WTC11 (cell line): ENCODE measurements around the gene ABTB2. TPM values are rescaled to one million over a fixed set of nuclear protein-coding genes. Genes with fewer than 3 reads are reported as not detected.

Source experiments
- ATAC-seq: fragments of 200-7000 bp; cut with Tn5 transposase; 2 replicates; pipeline ENCODE4 v1.10.0; 2021; ENCODE audit warnings: mild to moderate bottlenecking, moderate library complexity
- CTCF ChIA-PET: fragments of 300-600 bp; sonication (Branson Sonifier 250); formaldehyde crosslinking; loops from one replicate; lab custom pipeline; 2021; ENCODE audit warnings: antibody characterized with exemption; lab: Charles Lee
- POLR2A ChIA-PET: fragments of 350-600 bp; sonication (Branson Sonifier 250); formaldehyde crosslinking; loops from one replicate; lab custom pipeline; 2021; ENCODE audit warnings: antibody characterized with exemption; lab: Charles Lee
- DNase-seq: peaks from one replicate; pipeline ENCODE4 v3.0.0; 2021; ENCODE audit warnings: low spot score
- H3K27ac Mint-ChIP-seq: 2 replicates; pipeline ENCODE4 v1.8.0; 2021; ENCODE audit warnings: mixed read lengths
- H3K27me3 Mint-ChIP-seq: 2 replicates; pipeline ENCODE4 v1.8.0; 2021; ENCODE audit warnings: low read depth, mild to moderate bottlenecking, moderate library complexity, mixed read lengths
- H3K36me3 Mint-ChIP-seq: 2 replicates; pipeline ENCODE4 v1.8.0; 2021; ENCODE audit warnings: mixed read lengths
- H3K4me1 Mint-ChIP-seq: 2 replicates; pipeline ENCODE4 v1.8.0; 2022; ENCODE audit warnings: mixed read lengths
- H3K4me3 Mint-ChIP-seq: 2 replicates; pipeline ENCODE4 v1.8.0; 2021; ENCODE audit warnings: mild to moderate bottlenecking, moderate library complexity, mixed read lengths
- H3K9me3 Mint-ChIP-seq: 2 replicates; pipeline ENCODE4 v1.8.0; 2021; ENCODE audit warnings: mixed read lengths
- CBFB ChIP-seq: sonication (generic); formaldehyde crosslinking; IDR thresholded peaks from 2 replicates; pipeline ENCODE4 v1.8.1; 2022; ENCODE audit warnings: mild to moderate bottlenecking, low read depth, missing genetic modification reagents
- CREB1 ChIP-seq: sonication (generic); formaldehyde crosslinking; IDR thresholded peaks from 2 replicates; pipeline ENCODE4 v1.8.0; 2023; ENCODE audit warnings: mild to moderate bottlenecking, missing genetic modification reagents
- ELF4 ChIP-seq: sonication (generic); formaldehyde crosslinking; IDR thresholded peaks from 2 replicates; pipeline ENCODE4 v1.8.1; 2022; ENCODE audit warnings: low read depth, mild to moderate bottlenecking, moderate library complexity, missing genetic modification reagents
- ETV6 ChIP-seq: sonication (generic); formaldehyde crosslinking; IDR thresholded peaks from 2 replicates; pipeline ENCODE4 v1.8.1; 2022; ENCODE audit warnings: mild to moderate bottlenecking, missing genetic modification reagents
- NFE2L1 ChIP-seq: sonication (generic); formaldehyde crosslinking; IDR thresholded peaks from 2 replicates; pipeline ENCODE4 v1.8.1; 2023; ENCODE audit warnings: missing genetic modification reagents
- PRRX2 ChIP-seq: fragments of 250-450 bp; sonication (Bioruptor Pico); IDR thresholded peaks from 2 replicates; pipeline ENCODE4 v1.8.0; 2021; ENCODE audit warnings: mild to moderate bottlenecking
- SMAD4 ChIP-seq: sonication (generic); formaldehyde crosslinking; IDR thresholded peaks from 2 replicates; pipeline ENCODE4 v1.8.0; 2022; ENCODE audit warnings: mild to moderate bottlenecking, missing genetic modification reagents
- SOX15 ChIP-seq: fragments of 250-450 bp; sonication (Bioruptor Pico); IDR thresholded peaks from 2 replicates; pipeline ENCODE4 v1.9.0; 2021; ENCODE audit warnings: mild to moderate bottlenecking
- TEAD1 ChIP-seq: sonication (generic); formaldehyde crosslinking; IDR thresholded peaks from 2 replicates; pipeline ENCODE4 v1.8.0; 2022; ENCODE audit warnings: mild to moderate bottlenecking, missing genetic modification reagents
- total RNA-seq: library from RNA; stranded (reverse); gene quantifications from 3 replicates; pipeline ENCODE4 v1.2.3, GENCODE V29; 2021
- TF ChIP-seq, protein P1 (sequence below): sonication (generic); formaldehyde crosslinking; IDR thresholded peaks from 2 replicates; pipeline ENCODE4 v1.8.0; 2022; ENCODE audit warnings: mild to moderate bottlenecking, missing genetic modification reagents
- TF ChIP-seq, protein P2 (sequence below): sonication (generic); formaldehyde crosslinking; IDR thresholded peaks from 2 replicates; pipeline ENCODE4 v1.8.1; 2023; ENCODE audit warnings: mild to moderate bottlenecking, moderate library complexity, missing genetic modification reagents
- TF ChIP-seq, protein P3 (sequence below): fragments of 250-450 bp; sonication (Bioruptor Pico); IDR thresholded peaks from 2 replicates; pipeline ENCODE4 v1.9.0; 2021; ENCODE audit warnings: moderate library complexity, mild to moderate bottlenecking, inconsistent platforms, borderline replicate concordance
- TF ChIP-seq, protein P4 (sequence below): sonication (generic); formaldehyde crosslinking; IDR thresholded peaks from 2 replicates; pipeline ENCODE4 v1.8.0; 2022; ENCODE audit warnings: mild to moderate bottlenecking, missing genetic modification reagents
- TF ChIP-seq, protein P5 (sequence below): sonication (generic); formaldehyde crosslinking; IDR thresholded peaks from 2 replicates; pipeline ENCODE4 v1.8.1; 2023; ENCODE audit warnings: mild to moderate bottlenecking, missing genetic modification reagents
- TF ChIP-seq, protein P6 (sequence below): fragments of 200-600 bp; IDR thresholded peaks from 2 replicates; pipeline ENCODE4 v1.8.0; 2022; ENCODE audit warnings: antibody characterized with exemption
- TF ChIP-seq, protein P7 (sequence below): sonication (generic); formaldehyde crosslinking; conservative IDR thresholded peaks from 2 replicates; pipeline ENCODE4 v1.8.1; 2022; ENCODE audit warnings: mild to moderate bottlenecking, missing genetic modification reagents
- TF ChIP-seq, protein P8 (sequence below): sonication (generic); formaldehyde crosslinking; IDR thresholded peaks from 2 replicates; pipeline ENCODE4 v1.8.1; 2023; ENCODE audit warnings: mild to moderate bottlenecking, missing genetic modification reagents
- TF ChIP-seq, protein P9 (sequence below): fragments of 250-450 bp; sonication (Bioruptor Pico); IDR thresholded peaks from 2 replicates; pipeline ENCODE4 v1.8.0; 2021; ENCODE audit warnings: mild to moderate bottlenecking

Gene ABTB2
- total RNA-seq, 1 experiment from 2014 or later, result 12.8 TPM

DNA sequence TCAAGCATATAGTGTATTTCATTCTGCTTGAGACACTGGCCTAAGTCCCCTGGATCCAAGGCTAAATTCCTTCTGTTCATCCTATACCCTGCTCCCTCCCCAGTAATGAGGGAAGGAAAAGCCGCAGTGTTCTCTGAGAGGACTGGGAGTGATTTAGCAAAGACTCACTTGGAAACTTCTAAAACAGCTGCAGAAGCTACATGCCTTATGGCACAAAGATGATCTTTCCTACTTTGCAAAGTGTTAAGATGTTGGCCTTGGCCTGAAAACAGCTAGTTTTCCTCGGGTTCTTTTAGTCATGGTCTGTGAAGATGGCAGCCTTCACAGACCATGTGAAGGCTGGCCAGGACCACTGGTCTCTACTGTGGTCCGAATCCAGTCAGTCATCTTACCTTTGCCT is 65.7 kb downstream of the ABTB2 start:
- no peak overlapping the region for H3K4me3 Mint-ChIP-seq
- peaks cover 2% of the 10 kb centered on the region; the same call in 1 of the 2 replicates for H3K4me1 Mint-ChIP-seq
- H3K36me3 Mint-ChIP-seq, result no peaks in the 10 kb centered on the region
- H3K27ac Mint-ChIP-seq, result no peak overlapping the region
- CTCF ChIA-PET, result no interaction called here
- no peak for ATAC-seq
- TF ChIP-seq, protein P1, sequence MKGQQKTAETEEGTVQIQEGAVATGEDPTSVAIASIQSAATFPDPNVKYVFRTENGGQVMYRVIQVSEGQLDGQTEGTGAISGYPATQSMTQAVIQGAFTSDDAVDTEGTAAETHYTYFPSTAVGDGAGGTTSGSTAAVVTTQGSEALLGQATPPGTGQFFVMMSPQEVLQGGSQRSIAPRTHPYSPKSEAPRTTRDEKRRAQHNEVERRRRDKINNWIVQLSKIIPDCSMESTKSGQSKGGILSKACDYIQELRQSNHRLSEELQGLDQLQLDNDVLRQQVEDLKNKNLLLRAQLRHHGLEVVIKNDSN, result no peak
- TF ChIP-seq, protein P2, sequence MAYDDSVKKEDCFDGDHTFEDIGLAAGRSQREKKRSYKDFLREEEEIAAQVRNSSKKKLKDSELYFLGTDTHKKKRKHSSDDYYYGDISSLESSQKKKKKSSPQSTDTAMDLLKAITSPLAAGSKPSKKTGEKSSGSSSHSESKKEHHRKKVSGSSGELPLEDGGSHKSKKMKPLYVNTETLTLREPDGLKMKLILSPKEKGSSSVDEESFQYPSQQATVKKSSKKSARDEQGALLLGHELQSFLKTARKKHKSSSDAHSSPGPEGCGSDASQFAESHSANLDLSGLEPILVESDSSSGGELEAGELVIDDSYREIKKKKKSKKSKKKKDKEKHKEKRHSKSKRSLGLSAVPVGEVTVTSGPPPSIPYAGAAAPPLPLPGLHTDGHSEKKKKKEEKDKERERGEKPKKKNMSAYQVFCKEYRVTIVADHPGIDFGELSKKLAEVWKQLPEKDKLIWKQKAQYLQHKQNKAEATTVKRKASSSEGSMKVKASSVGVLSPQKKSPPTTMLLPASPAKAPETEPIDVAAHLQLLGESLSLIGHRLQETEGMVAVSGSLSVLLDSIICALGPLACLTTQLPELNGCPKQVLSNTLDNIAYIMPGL (CRISPR knock-in tag), result no peak
- TF ChIP-seq, protein P3, sequence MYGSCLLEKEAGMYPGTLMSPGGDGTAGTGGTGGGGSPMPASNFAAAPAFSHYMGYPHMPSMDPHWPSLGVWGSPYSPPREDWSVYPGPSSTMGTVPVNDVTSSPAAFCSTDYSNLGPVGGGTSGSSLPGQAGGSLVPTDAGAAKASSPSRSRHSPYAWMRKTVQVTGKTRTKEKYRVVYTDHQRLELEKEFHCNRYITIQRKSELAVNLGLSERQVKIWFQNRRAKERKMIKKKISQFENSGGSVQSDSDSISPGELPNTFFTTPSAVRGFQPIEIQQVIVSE (CRISPR knock-in tag), result no peak
- TF ChIP-seq TEAD1 (CRISPR knock-in tag) (no peak), PRRX2 (CRISPR knock-in tag) (no peak), ELF4 (CRISPR knock-in tag) (no peak), SOX15 (no peak)
- TF ChIP-seq, protein P4, sequence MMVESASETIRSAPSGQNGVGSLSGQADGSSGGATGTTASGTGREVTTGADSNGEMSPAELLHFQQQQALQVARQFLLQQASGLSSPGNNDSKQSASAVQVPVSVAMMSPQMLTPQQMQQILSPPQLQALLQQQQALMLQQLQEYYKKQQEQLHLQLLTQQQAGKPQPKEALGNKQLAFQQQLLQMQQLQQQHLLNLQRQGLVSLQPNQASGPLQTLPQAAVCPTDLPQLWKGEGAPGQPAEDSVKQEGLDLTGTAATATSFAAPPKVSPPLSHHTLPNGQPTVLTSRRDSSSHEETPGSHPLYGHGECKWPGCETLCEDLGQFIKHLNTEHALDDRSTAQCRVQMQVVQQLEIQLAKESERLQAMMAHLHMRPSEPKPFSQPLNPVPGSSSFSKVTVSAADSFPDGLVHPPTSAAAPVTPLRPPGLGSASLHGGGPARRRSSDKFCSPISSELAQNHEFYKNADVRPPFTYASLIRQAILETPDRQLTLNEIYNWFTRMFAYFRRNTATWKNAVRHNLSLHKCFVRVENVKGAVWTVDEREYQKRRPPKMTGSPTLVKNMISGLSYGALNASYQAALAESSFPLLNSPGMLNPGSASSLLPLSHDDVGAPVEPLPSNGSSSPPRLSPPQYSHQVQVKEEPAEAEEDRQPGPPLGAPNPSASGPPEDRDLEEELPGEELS (CRISPR knock-in tag), result no peak
- TF ChIP-seq, protein P5, sequence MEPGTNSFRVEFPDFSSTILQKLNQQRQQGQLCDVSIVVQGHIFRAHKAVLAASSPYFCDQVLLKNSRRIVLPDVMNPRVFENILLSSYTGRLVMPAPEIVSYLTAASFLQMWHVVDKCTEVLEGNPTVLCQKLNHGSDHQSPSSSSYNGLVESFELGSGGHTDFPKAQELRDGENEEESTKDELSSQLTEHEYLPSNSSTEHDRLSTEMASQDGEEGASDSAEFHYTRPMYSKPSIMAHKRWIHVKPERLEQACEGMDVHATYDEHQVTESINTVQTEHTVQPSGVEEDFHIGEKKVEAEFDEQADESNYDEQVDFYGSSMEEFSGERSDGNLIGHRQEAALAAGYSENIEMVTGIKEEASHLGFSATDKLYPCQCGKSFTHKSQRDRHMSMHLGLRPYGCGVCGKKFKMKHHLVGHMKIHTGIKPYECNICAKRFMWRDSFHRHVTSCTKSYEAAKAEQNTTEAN, result no peak
- TF ChIP-seq, protein P6, sequence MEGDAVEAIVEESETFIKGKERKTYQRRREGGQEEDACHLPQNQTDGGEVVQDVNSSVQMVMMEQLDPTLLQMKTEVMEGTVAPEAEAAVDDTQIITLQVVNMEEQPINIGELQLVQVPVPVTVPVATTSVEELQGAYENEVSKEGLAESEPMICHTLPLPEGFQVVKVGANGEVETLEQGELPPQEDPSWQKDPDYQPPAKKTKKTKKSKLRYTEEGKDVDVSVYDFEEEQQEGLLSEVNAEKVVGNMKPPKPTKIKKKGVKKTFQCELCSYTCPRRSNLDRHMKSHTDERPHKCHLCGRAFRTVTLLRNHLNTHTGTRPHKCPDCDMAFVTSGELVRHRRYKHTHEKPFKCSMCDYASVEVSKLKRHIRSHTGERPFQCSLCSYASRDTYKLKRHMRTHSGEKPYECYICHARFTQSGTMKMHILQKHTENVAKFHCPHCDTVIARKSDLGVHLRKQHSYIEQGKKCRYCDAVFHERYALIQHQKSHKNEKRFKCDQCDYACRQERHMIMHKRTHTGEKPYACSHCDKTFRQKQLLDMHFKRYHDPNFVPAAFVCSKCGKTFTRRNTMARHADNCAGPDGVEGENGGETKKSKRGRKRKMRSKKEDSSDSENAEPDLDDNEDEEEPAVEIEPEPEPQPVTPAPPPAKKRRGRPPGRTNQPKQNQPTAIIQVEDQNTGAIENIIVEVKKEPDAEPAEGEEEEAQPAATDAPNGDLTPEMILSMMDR, result no peak
- TF ChIP-seq, protein P7, sequence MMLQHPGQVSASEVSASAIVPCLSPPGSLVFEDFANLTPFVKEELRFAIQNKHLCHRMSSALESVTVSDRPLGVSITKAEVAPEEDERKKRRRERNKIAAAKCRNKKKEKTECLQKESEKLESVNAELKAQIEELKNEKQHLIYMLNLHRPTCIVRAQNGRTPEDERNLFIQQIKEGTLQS (CRISPR knock-in tag), result no peak
- TF ChIP-seq, all 79 proteins: peak for 0
- Mint-ChIP-seq H3K27me3 (no peaks in the 10 kb centered on the region), H3K9me3 (no peaks in the 10 kb centered on the region)
- DNase-seq, result no peak
- POLR2A ChIA-PET, result no interaction called here

DNA sequence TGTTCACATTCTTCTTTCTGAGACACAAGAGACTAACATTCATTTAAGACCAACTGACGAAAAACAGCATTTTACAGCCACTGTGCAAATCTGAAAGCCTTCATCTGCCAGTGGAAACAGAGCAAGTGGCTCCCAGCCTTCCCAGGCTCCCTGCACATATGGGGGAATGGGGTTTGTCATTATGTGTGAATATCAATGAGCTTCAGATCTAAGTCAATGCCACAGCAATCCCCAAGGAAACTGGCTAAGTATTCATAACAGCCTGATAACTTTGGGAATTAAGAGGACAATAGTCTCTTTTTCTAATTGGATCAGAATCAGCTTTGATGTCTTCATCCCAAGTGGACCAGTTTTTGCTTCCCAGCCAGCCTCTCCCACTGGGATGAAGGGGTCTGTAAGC is 66.9 kb downstream of the ABTB2 start:
- no peak for ATAC-seq
- Mint-ChIP-seq H3K27ac (no peak overlapping the region), H3K36me3 (no peaks in the 10 kb centered on the region), H3K4me3 (no peak overlapping the region), H3K27me3 (no peaks in the 10 kb centered on the region), H3K4me1 (peaks cover 2% of the 10 kb centered on the region; the same call in 1 of the 2 replicates), H3K9me3 (no peaks in the 10 kb centered on the region)
- CTCF ChIA-PET, result interaction anchor here (0.9 kb wide), 1 partner anchor 117 kb away, joined by 4 read pairs; no protein-coding TSS in a partner anchor
- no peak for DNase-seq
- POLR2A ChIA-PET, result no interaction called here
- TF ChIP-seq, protein P5, result no peak
- TF ChIP-seq CBFB (CRISPR knock-in tag) (no peak), PRRX2 (CRISPR knock-in tag) (no peak), ETV6 (CRISPR knock-in tag) (no peak), TEAD1 (CRISPR knock-in tag) (no peak), CREB1 (no peak), NFE2L1 (CRISPR knock-in tag) (no peak), SMAD4 (CRISPR knock-in tag) (no peak)
- TF ChIP-seq, protein P6, result no peak
- TF ChIP-seq, protein P8, sequence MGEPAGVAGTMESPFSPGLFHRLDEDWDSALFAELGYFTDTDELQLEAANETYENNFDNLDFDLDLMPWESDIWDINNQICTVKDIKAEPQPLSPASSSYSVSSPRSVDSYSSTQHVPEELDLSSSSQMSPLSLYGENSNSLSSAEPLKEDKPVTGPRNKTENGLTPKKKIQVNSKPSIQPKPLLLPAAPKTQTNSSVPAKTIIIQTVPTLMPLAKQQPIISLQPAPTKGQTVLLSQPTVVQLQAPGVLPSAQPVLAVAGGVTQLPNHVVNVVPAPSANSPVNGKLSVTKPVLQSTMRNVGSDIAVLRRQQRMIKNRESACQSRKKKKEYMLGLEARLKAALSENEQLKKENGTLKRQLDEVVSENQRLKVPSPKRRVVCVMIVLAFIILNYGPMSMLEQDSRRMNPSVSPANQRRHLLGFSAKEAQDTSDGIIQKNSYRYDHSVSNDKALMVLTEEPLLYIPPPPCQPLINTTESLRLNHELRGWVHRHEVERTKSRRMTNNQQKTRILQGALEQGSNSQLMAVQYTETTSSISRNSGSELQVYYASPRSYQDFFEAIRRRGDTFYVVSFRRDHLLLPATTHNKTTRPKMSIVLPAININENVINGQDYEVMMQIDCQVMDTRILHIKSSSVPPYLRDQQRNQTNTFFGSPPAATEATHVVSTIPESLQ (CRISPR knock-in tag), result no peak
- TF ChIP-seq, protein P9, sequence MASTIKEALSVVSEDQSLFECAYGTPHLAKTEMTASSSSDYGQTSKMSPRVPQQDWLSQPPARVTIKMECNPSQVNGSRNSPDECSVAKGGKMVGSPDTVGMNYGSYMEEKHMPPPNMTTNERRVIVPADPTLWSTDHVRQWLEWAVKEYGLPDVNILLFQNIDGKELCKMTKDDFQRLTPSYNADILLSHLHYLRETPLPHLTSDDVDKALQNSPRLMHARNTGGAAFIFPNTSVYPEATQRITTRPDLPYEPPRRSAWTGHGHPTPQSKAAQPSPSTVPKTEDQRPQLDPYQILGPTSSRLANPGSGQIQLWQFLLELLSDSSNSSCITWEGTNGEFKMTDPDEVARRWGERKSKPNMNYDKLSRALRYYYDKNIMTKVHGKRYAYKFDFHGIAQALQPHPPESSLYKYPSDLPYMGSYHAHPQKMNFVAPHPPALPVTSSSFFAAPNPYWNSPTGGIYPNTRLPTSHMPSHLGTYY (CRISPR knock-in tag), result no peak
